OCI-LY3 (cell line): ENCODE results near the gene GALNT1.

Experiments used
- EZH2phosphoT487 ChIP-seq: fragments of 200-600 bp; shearing (Covaris generic); IDR thresholded peaks from 2 replicates; pipeline ENCODE4 v1.6.1; 2018; ENCODE audit warnings: antibody characterized with exemption, mixed run types, low read depth
- TF ChIP-seq, protein P1 (sequence below): fragments of 200-600, 300-600 bp; sonication (generic); IDR thresholded peaks from 2 replicates; pipeline ENCODE4 v1.5.1; 2014; ENCODE audit warnings: antibody characterized with exemption, low read length, low read depth

DNA sequence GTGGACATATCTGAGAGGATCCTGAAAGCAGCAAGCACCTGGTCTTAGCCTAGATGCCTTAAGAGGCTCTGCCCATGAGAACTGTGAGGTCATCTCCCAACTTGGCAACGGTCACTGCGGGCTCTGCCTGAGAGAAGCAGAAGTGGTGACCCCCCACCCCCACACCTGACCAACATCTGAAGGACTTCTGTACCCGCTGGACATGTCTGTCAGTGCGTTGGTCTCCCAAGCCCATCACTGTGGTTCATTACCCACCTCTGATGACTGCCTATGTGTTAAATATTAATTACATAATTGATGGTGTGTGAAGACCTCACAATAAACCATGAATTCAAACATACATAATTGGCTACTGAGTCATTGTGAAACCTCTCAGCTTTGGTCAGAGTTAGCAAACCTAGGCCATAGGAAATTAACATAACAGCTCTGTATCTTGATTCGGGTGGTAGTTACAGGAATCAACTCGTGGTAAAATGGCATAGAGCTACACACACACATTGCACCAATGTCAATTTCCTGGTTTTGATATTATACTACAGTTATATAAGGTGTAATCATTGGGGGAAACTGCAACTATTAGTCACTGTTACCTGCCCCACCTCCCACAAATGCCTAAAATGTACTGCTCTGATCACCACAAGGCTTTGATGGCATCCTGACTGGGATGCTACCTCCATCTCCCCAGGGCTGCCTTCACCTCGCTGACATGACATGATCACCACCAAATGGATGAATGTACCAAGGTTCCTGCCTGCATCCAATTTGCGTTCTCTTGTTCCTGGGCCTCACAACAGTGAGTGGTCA lies 4.3 kb upstream of the GALNT1 start:
- TF ChIP-seq, protein P1, sequence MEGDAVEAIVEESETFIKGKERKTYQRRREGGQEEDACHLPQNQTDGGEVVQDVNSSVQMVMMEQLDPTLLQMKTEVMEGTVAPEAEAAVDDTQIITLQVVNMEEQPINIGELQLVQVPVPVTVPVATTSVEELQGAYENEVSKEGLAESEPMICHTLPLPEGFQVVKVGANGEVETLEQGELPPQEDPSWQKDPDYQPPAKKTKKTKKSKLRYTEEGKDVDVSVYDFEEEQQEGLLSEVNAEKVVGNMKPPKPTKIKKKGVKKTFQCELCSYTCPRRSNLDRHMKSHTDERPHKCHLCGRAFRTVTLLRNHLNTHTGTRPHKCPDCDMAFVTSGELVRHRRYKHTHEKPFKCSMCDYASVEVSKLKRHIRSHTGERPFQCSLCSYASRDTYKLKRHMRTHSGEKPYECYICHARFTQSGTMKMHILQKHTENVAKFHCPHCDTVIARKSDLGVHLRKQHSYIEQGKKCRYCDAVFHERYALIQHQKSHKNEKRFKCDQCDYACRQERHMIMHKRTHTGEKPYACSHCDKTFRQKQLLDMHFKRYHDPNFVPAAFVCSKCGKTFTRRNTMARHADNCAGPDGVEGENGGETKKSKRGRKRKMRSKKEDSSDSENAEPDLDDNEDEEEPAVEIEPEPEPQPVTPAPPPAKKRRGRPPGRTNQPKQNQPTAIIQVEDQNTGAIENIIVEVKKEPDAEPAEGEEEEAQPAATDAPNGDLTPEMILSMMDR: no peak
- TF ChIP-seq EZH2phosphoT487: no peak
